ENCODE data around the gene FOXP1.
"Not testable (repeated sequence)": the region's sequence is repeated elsewhere in the genome, so short reads cannot be mapped to it uniquely, and the experiment has no call there.

The FOXP1 gene

GRCh38 chr3:71438904-71439303 lies 144.6 kb downstream of the FOXP1 start:
- H3K4me2 ChIP-seq (ENCODE audit: low read length): no peak overlapping the region

GRCh38 chr3:71438071-71438685 lies 145.3 kb downstream of the FOXP1 start:
- H3K4me1 ChIP-seq (ENCODE audit: insufficient read depth, low read length, severe bottlenecking): peaks cover 49% of the 10 kb centered on the region
- no peak overlapping the region for H3K4me2 ChIP-seq (ENCODE audit: low read length)
- H3F3A ChIP-seq (ENCODE audit: insufficient read depth, low read length): no peaks in the 10 kb centered on the region
- H2AFZ ChIP-seq (ENCODE audit: low read length): no peak overlapping the region
- peaks cover 8% of the 10 kb centered on the region; the same call in 1 of the 2 replicates for H3K36me3 ChIP-seq (ENCODE audit: insufficient read depth, low read length)
- TF ChIP-seq CTCF (IDR thresholded peaks at IDR 0.05; ENCODE audit: low read length): no peak
- no peak for TF ChIP-seq EZH2 (IDR thresholded peaks at IDR 0.05; ENCODE audit: borderline replicate concordance, low read length)
- no peak overlapping the region for H3K9ac ChIP-seq (ENCODE audit: low read length)
- no peaks in the 10 kb centered on the region for H3K9me3 ChIP-seq (ENCODE audit: low read length)
- peaks cover 11% of the 10 kb centered on the region for H3K79me2 ChIP-seq (ENCODE audit: insufficient read depth, low read length)
- no peak overlapping the region for H3K27ac ChIP-seq (ENCODE audit: low read depth, low read length, poor library complexity, severe bottlenecking)
- H3K9me2 ChIP-seq (ENCODE audit: low read depth, low read length): no peaks in the 10 kb centered on the region
- no peaks in the 10 kb centered on the region for H3K27me3 ChIP-seq (ENCODE audit: insufficient read depth, low read length)
- H3K4me3 ChIP-seq (ENCODE audit: low read depth, low read length, poor library complexity, severe bottlenecking): no peak overlapping the region
- H4K20me1 ChIP-seq (ENCODE audit: insufficient read depth, low read length): no peaks in the 10 kb centered on the region

More at GRCh38 chr3:71438904-71439303, 144.6 kb downstream of the FOXP1 start:
- H3K36me3 ChIP-seq (ENCODE audit: insufficient read depth, low read length): peaks cover 8% of the 10 kb centered on the region; the same call in 1 of the 2 replicates
- no peaks in the 10 kb centered on the region for H4K20me1 ChIP-seq (ENCODE audit: insufficient read depth, low read length)
- 0 out of 2 replicates have a peak, but pooled peaks cover 3% of the 10 kb centered on the region for H3F3A ChIP-seq (ENCODE audit: insufficient read depth, low read length)
- H3K9me3 ChIP-seq (ENCODE audit: low read length): no peaks in the 10 kb centered on the region
- H3K4me1 ChIP-seq (ENCODE audit: insufficient read depth, low read length, severe bottlenecking): peaks cover 49% of the 10 kb centered on the region
- no peak overlapping the region for H2AFZ ChIP-seq (ENCODE audit: low read length)
- peaks cover 8% of the 10 kb centered on the region for H3K79me2 ChIP-seq (ENCODE audit: insufficient read depth, low read length)
- H3K9ac ChIP-seq (ENCODE audit: low read length): no peak overlapping the region
- H3K27ac ChIP-seq (ENCODE audit: low read depth, low read length, poor library complexity, severe bottlenecking): peak overlapping the region; percentile 97
- H3K4me3 ChIP-seq (ENCODE audit: low read depth, low read length, poor library complexity, severe bottlenecking): no peak overlapping the region
- no peaks in the 10 kb centered on the region for H3K27me3 ChIP-seq (ENCODE audit: insufficient read depth, low read length)
- TF ChIP-seq CTCF (IDR thresholded peaks at IDR 0.05; ENCODE audit: low read length) (no peak), EZH2 (IDR thresholded peaks at IDR 0.05; ENCODE audit: borderline replicate concordance, low read length) (no peak)
- no peaks in the 10 kb centered on the region for H3K9me2 ChIP-seq (ENCODE audit: low read depth, low read length)

GRCh38 chr3:71436337-71436736 lies 147.2 kb downstream of the FOXP1 start:
- Histone ChIP-seq H3K79me2 (ENCODE audit: insufficient read depth, low read length) (peaks cover 9% of the 10 kb centered on the region), H3K4me2 (ENCODE audit: low read length) (no peak overlapping the region), H3K9ac (ENCODE audit: low read length) (no peak overlapping the region), H3K36me3 (ENCODE audit: insufficient read depth, low read length) (peaks cover 8% of the 10 kb centered on the region; the same call in 1 of the 2 replicates), H3K27me3 (ENCODE audit: insufficient read depth, low read length) (no peaks in the 10 kb centered on the region), H3K4me1 (ENCODE audit: insufficient read depth, low read length, severe bottlenecking) (peaks cover 42% of the 10 kb centered on the region), H3K9me2 (ENCODE audit: low read depth, low read length) (no peaks in the 10 kb centered on the region), H3K27ac (ENCODE audit: low read depth, low read length, poor library complexity, severe bottlenecking) (no peak overlapping the region), H3K9me3 (ENCODE audit: low read length) (no peaks in the 10 kb centered on the region), H3K4me3 (ENCODE audit: low read depth, low read length, poor library complexity, severe bottlenecking) (no peak overlapping the region), H2AFZ (ENCODE audit: low read length) (no peak overlapping the region), H4K20me1 (ENCODE audit: insufficient read depth, low read length) (no peaks in the 10 kb centered on the region), H3F3A (ENCODE audit: insufficient read depth, low read length) (no peaks in the 10 kb centered on the region)
- TF ChIP-seq EZH2 (IDR thresholded peaks at IDR 0.05; ENCODE audit: borderline replicate concordance, low read length): no peak
- TF ChIP-seq CTCF (IDR thresholded peaks at IDR 0.05; ENCODE audit: low read length): no peak

- not testable (repeated sequence) for H3K4me2 ChIP-seq (ENCODE audit: low read length); H3K9me2 ChIP-seq (ENCODE audit: low read depth, low read length); H3K79me2 ChIP-seq (ENCODE audit: insufficient read depth, low read length); H2AFZ ChIP-seq (ENCODE audit: low read length); H3F3A ChIP-seq (ENCODE audit: insufficient read depth, low read length); H3K4me3 ChIP-seq (ENCODE audit: low read depth, low read length, poor library complexity, severe bottlenecking); H3K9me3 ChIP-seq (ENCODE audit: low read length); H3K27ac ChIP-seq (ENCODE audit: low read depth, low read length, poor library complexity, severe bottlenecking); H3K27me3 ChIP-seq (ENCODE audit: insufficient read depth, low read length); H3K36me3 ChIP-seq (ENCODE audit: insufficient read depth, low read length); H3K9ac ChIP-seq (ENCODE audit: low read length); H4K20me1 ChIP-seq (ENCODE audit: insufficient read depth, low read length)
- peaks cover 40% of the 10 kb centered on the region for H3K4me1 ChIP-seq (ENCODE audit: insufficient read depth, low read length, severe bottlenecking)
These were observed 147.7 kb downstream of the FOXP1 start for GRCh38 chr3:71435836-71436235.
